Progenitor cell of endocrine pancreas (in vitro differentiated cells): ENCODE results near the gene BABAM1. TPM values are rescaled to one million over a fixed set of nuclear protein-coding genes. Genes with fewer than 3 reads are reported as not detected.

Source experiments
- DNase-seq: peaks from one replicate; pipeline ENCODE4 v3.0.0; 2021; ENCODE audit warnings: low spot score; ENCODE audit not compliant: unreplicated experiment
- H3K27ac Mint-ChIP-seq: 2 replicates; pipeline ENCODE4 v1.8.0; 2021; ENCODE audit warnings: mild to moderate bottlenecking, moderate library complexity, mixed read lengths
- H3K27me3 Mint-ChIP-seq: 2 replicates; pipeline ENCODE4 v1.8.0; 2021; ENCODE audit warnings: mixed read lengths
- H3K36me3 Mint-ChIP-seq: 2 replicates; pipeline ENCODE4 v1.8.0; 2022; ENCODE audit warnings: mixed read lengths; ENCODE audit not compliant: insufficient read depth
- H3K4me1 Mint-ChIP-seq: 2 replicates; pipeline ENCODE4 v1.8.0; 2021; ENCODE audit warnings: low read depth, mixed read lengths
- H3K4me3 Mint-ChIP-seq: 2 replicates; pipeline ENCODE4 v1.8.0; 2021; ENCODE audit warnings: low read depth, mild to moderate bottlenecking, moderate library complexity, mixed read lengths
- H3K9me3 Mint-ChIP-seq: 2 replicates; pipeline ENCODE4 v1.8.0; 2021; ENCODE audit warnings: low read depth, mixed read lengths
- total RNA-seq: library from RNA; stranded (reverse); gene quantifications from 2 replicates; pipeline ENCODE4 v1.2.1, GENCODE V29; 2021
- TF ChIP-seq, protein P1 (sequence below): fragments of 200-600 bp; sonication (generic); IDR thresholded peaks from one replicate; pipeline ENCODE4 v1.5.0; 2021; ENCODE audit warnings: antibody characterized with exemption, mild to moderate bottlenecking; ENCODE audit not compliant: unreplicated experiment

Gene BABAM1
- total RNA-seq, 1 donor from 2014 or later: 113 TPM

GRCh38 chr19:17302391-17303166 is 35.3 kb downstream of the BABAM1 start:
- peaks cover 12% of the 10 kb centered on the region for H3K4me1 Mint-ChIP-seq
- peak overlapping the region; percentile 69 for H3K4me3 Mint-ChIP-seq
- H3K27me3 Mint-ChIP-seq: no peaks in the 10 kb centered on the region
- no peaks in the 10 kb centered on the region for H3K9me3 Mint-ChIP-seq
- H3K36me3 Mint-ChIP-seq: peaks cover 7% of the 10 kb centered on the region
- TF ChIP-seq, protein P1, sequence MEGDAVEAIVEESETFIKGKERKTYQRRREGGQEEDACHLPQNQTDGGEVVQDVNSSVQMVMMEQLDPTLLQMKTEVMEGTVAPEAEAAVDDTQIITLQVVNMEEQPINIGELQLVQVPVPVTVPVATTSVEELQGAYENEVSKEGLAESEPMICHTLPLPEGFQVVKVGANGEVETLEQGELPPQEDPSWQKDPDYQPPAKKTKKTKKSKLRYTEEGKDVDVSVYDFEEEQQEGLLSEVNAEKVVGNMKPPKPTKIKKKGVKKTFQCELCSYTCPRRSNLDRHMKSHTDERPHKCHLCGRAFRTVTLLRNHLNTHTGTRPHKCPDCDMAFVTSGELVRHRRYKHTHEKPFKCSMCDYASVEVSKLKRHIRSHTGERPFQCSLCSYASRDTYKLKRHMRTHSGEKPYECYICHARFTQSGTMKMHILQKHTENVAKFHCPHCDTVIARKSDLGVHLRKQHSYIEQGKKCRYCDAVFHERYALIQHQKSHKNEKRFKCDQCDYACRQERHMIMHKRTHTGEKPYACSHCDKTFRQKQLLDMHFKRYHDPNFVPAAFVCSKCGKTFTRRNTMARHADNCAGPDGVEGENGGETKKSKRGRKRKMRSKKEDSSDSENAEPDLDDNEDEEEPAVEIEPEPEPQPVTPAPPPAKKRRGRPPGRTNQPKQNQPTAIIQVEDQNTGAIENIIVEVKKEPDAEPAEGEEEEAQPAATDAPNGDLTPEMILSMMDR: no peak
- no peak overlapping the region for H3K27ac Mint-ChIP-seq
- DNase-seq: no peak

DNA sequence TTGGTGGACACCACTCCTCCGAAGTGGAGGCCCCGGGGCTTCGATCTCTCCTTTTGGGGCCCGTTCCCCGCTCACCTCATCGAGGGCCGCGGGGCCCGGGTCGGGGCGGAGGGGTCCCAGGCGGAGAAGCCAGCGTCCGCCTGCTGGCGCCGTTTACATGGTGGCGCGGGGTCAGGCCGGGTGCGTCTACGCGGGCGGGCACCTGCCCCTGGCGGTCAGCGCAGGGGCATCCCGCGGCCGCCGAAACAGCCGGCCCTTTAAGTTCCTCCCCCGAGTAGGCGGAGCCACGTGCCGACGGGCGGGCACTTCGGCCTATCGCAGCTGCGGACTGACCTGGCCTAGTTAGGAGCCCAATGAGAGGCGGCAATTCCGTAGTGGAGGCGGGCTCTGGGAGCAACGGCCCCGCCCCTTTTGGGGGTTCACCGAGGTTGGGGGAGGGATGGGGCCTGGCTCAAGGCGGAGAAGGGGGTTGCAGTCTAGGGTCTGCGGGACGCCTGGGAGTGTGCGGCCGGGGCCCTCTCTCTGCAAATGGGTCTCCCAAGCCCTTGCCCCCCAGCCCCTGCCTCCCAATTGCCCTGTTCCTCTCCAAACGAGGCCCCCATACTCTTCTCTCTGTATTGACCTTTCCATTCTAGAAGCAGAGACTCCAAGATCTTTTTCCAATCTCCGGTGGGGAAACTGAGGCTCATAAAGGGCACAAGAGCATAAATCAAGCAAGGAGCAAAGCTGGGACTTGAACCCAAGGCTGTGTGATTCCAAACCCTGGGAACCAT is 36.1 kb downstream of the BABAM1 start, which contains the start of gene ABHD8:
Gene ABHD8 (minus strand): TSS at position 259 of the 773 bp plus-strand sequence. CDS start 1,809 bp downstream, outside the sequence.
- peaks cover 15% of the 10 kb centered on the region for H3K4me1 Mint-ChIP-seq
- DNase-seq: peak; percentile 96
- H3K36me3 Mint-ChIP-seq: peaks cover 4% of the 10 kb centered on the region
- TF ChIP-seq, protein P1: peak; percentile 74
- no peak within 1 kb of the TSS for H3K27ac Mint-ChIP-seq
- H3K4me3 Mint-ChIP-seq: peak within 1 kb of the TSS; percentile 69
- H3K9me3 Mint-ChIP-seq: no peaks in the 10 kb centered on the region
- H3K27me3 Mint-ChIP-seq: no peaks in the 10 kb centered on the region

DNA sequence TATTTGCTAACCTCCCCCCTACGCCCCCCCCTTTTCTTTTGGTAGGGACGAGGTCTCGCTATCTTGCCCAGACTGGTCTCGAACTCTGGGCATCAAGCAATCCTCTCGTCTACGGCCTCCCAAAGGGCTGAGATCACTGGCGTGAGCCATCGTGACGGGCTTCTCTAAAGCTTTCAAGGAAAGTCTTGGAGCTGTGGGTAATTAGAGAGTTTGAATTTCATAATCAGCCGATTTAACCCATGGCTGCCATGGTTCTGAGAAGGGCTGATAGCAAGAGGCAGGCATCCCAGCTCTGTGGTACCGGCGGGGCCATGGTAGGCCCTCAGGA is 36.7 kb downstream of the BABAM1 start:
- TF ChIP-seq, protein P1: no peak
- Mint-ChIP-seq H3K4me1 (peaks cover 15% of the 10 kb centered on the region), H3K27ac (no peak overlapping the region), H3K27me3 (no peaks in the 10 kb centered on the region), H3K36me3 (peaks cover under 1% of the 10 kb centered on the region), H3K4me3 (peak overlapping the region; percentile 69), H3K9me3 (no peaks in the 10 kb centered on the region)
- no peak for DNase-seq

GRCh38 chr19:17304386-17305215 is 37.4 kb downstream of the BABAM1 start:
- no peak for DNase-seq

More at GRCh38 chr19:17304386-17305215, 37.4 kb downstream of the BABAM1 start:
- TF ChIP-seq, protein P1: no peak
- H3K4me1 Mint-ChIP-seq: peaks cover 20% of the 10 kb centered on the region
- H3K27ac Mint-ChIP-seq: peak overlapping the region; percentile 91
- H3K36me3 Mint-ChIP-seq: no peaks in the 10 kb centered on the region
- H3K27me3 Mint-ChIP-seq: no peaks in the 10 kb centered on the region
- peak overlapping the region; percentile 11 for H3K4me3 Mint-ChIP-seq
- no peaks in the 10 kb centered on the region for H3K9me3 Mint-ChIP-seq
